GM19023 (cell line): Measurements from ENCODE around the gene CAPS.
"Not testable (repeated sequence)": the region's sequence is repeated elsewhere in the genome, so short reads cannot be mapped to it uniquely, and the experiment has no call there.

Source experiments
- ATAC-seq: cut with Tn5 transposase; IDR thresholded peaks from one replicate; pipeline ENCODE4 v1.9.1; 2021; ENCODE audit warnings: mild to moderate bottlenecking, moderate library complexity; ENCODE audit not compliant: unreplicated experiment

The CAPS gene

GRCh38 chr19:5953680-5954213 lies 39.7 kb downstream of the CAPS start:
- ATAC-seq, result no peak

- ATAC-seq, result no peak
These were observed 40.2 kb downstream of the CAPS start for GRCh38 chr19:5954293-5954692.

- ATAC-seq, result no peak
These were observed 41.5 kb downstream of the CAPS start for GRCh38 chr19:5955636-5955935.

GRCh38 chr19:5956323-5956722 lies 42.3 kb downstream of the CAPS start:
- ATAC-seq, result no peak

- ATAC-seq, result no peak
These were observed 42.7 kb downstream of the CAPS start for GRCh38 chr19:5956728-5957127.

- no peak for ATAC-seq
These were observed 43.1 kb downstream of the CAPS start for GRCh38 chr19:5957170-5957569.

- no peak for ATAC-seq
These were observed 44.2 kb downstream of the CAPS start for GRCh38 chr19:5958074-5958850.

GRCh38 chr19:5958851-5959122 lies 44.7 kb downstream of the CAPS start:
- no peak for ATAC-seq

- no peak for ATAC-seq
These were observed 45.4 kb downstream of the CAPS start for GRCh38 chr19:5959260-5960004.

GRCh38 chr19:5960005-5961001 lies 46.2 kb downstream of the CAPS start:
- no peak for ATAC-seq

- ATAC-seq, result not testable (repeated sequence)
These were observed 47.6 kb downstream of the CAPS start for GRCh38 chr19:5961641-5961968.

- no peak for ATAC-seq
These were observed 48.2 kb downstream of the CAPS start for GRCh38 chr19:5961969-5962945.

GRCh38 chr19:5963259-5963658 lies 49.2 kb downstream of the CAPS start:
- ATAC-seq, result not testable (repeated sequence)

- ATAC-seq, result no peak
These were observed 49.8 kb downstream of the CAPS start for GRCh38 chr19:5963855-5964254.

- no peak for ATAC-seq
These were observed 50.9 kb downstream of the CAPS start for GRCh38 chr19:5964816-5965565.
